Measurements from ENCODE around the gene SEMA5B.

The SEMA5B gene

GRCh38 chr3:122882361-122882947 is 145.1 kb downstream of the SEMA5B start:
- DNase-seq = no peak

GRCh38 chr3:122880624-122881023 is 146.9 kb downstream of the SEMA5B start:
- no peak for DNase-seq

GRCh38 chr3:122880173-122880572 is 147.4 kb downstream of the SEMA5B start:
- DNase-seq = no peak

GRCh38 chr3:122875547-122876127 is 151.9 kb downstream of the SEMA5B start:
- no peak for DNase-seq

GRCh38 chr3:122873741-122874515 is 153.6 kb downstream of the SEMA5B start:
- no peak for DNase-seq

GRCh38 chr3:122868322-122868721 is 159.2 kb downstream of the SEMA5B start:
- DNase-seq = no peak

- no peak for DNase-seq
Observed at GRCh38 chr3:122864498-122864897, 163.1 kb downstream of the SEMA5B start.

GRCh38 chr3:122862381-122862780 is 165.2 kb downstream of the SEMA5B start:
- DNase-seq = no peak

Data from NCI-H226 (cell line).